GM23248 (cell line): ENCODE results near the gene EZR.

ENCODE experiments used
- EZH2 ChIP-seq: fragments of 200-600 bp; sonication (generic); IDR thresholded peaks from 2 replicates; pipeline ENCODE4 v1.6.1; 2018; ENCODE audit warnings: antibody characterized with exemption, mild to moderate bottlenecking; ENCODE audit not compliant: insufficient read depth, poor library complexity, severe bottlenecking
- EZH2phosphoT487 ChIP-seq: fragments of 200-600 bp; sonication (generic); IDR thresholded peaks from 2 replicates; pipeline ENCODE4 v1.6.1; 2018; ENCODE audit warnings: antibody characterized with exemption, moderate library complexity, mild to moderate bottlenecking, low read depth; ENCODE audit not compliant: insufficient read depth

- TF ChIP-seq EZH2phosphoT487 (no peak), EZH2 (no peak)
Observed at GRCh38 chr6:158796353-158796752, 22.8 kb downstream of the EZR start.
